Measurements from ENCODE around the gene ALKBH5.

- TF ChIP-seq CTCF (IDR thresholded peaks at IDR 0.05; ENCODE audit: control extremely low read depth in 1 of 3, insufficient read depth in 1 of 3, low read depth in 1 of 3, low read length in 3 of 3) (peak in 2 of 3 experiments; percentile 4 to 14; a peak in 2 of 4 replicates), POLR2A (IDR thresholded peaks at IDR 0.05; ENCODE audit: control extremely low read depth in 1 of 2, low read depth in 2 of 2, low read length in 2 of 2) (no peak), JUN (IDR thresholded peaks at IDR 0.05; ENCODE audit: low read depth, low read length) (no peak), RFX5 (IDR thresholded peaks at IDR 0.05; ENCODE audit: borderline replicate concordance, low read depth, low read length) (no peak), JUND (IDR thresholded peaks at IDR 0.05; ENCODE audit: low read length) (no peak), SP2 (IDR thresholded peaks at IDR 0.05; ENCODE audit: low read length) (no peak), SP1 (IDR thresholded peaks at IDR 0.05; ENCODE audit: low read depth, low read length) (no peak)
These were observed 16.7 kb upstream of the ALKBH5 start for GRCh38 chr17:18166894-18167293.
